ENCODE results near the gene GTPBP10.

DNA sequence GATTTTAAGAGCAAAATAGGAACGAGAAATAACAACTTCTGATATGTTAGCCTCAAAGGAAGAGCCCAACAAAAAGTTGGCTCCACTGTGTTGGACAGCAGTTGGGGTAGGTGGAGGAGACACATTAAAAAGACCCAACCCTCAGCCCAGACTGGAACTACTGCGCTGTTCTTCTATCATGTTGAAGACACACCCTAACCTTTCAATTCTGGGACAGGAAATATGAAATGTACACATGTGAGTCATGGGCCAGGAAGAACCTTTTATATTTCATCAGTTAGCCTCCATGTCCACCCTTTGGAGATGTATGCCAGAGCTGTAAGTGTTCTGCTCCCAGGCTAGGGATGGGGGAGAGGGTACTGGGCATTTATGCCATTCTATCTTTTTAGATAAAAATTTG is 78.9 kb downstream of the GTPBP10 start:
- TF ChIP-seq NUFIP1 (IDR thresholded peaks at IDR 0.05; ENCODE audit: partially characterized antibody) (no peak), HLTF (IDR thresholded peaks at IDR 0.05) (no peak), ZNF274 (IDR thresholded peaks at IDR 0.05; ENCODE audit: borderline replicate concordance, low read depth, low read length) (no peak), BHLHE40 (IDR thresholded peaks at IDR 0.05; ENCODE audit: low read length) (no peak), JUN (IDR thresholded peaks at IDR 0.05; ENCODE audit: borderline replicate concordance, low read depth, low read length) (no peak), JUN (CRISPR knock-in tag; IDR thresholded peaks at IDR 0.05; ENCODE audit: borderline replicate concordance) (no peak), ETV5 (CRISPR knock-in tag; IDR thresholded peaks at IDR 0.05; ENCODE audit: low read depth) (no peak), CUX1 (CRISPR knock-in tag; IDR thresholded peaks at IDR 0.05) (no peak), ZNF311 (CRISPR knock-in tag; IDR thresholded peaks at IDR 0.05) (no peak), FOXJ2 (tag; IDR thresholded peaks at IDR 0.05) (no peak), SMAD3 (CRISPR knock-in tag; conservative IDR thresholded peaks at IDR 0.05) (no peak), MTF1 (CRISPR knock-in tag; IDR thresholded peaks at IDR 0.05; ENCODE audit: borderline replicate concordance) (no peak)
- TF ChIP-seq, protein P1, sequence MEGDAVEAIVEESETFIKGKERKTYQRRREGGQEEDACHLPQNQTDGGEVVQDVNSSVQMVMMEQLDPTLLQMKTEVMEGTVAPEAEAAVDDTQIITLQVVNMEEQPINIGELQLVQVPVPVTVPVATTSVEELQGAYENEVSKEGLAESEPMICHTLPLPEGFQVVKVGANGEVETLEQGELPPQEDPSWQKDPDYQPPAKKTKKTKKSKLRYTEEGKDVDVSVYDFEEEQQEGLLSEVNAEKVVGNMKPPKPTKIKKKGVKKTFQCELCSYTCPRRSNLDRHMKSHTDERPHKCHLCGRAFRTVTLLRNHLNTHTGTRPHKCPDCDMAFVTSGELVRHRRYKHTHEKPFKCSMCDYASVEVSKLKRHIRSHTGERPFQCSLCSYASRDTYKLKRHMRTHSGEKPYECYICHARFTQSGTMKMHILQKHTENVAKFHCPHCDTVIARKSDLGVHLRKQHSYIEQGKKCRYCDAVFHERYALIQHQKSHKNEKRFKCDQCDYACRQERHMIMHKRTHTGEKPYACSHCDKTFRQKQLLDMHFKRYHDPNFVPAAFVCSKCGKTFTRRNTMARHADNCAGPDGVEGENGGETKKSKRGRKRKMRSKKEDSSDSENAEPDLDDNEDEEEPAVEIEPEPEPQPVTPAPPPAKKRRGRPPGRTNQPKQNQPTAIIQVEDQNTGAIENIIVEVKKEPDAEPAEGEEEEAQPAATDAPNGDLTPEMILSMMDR (IDR thresholded peaks at IDR 0.05 in 2 of 3, conservative IDR thresholded peaks at IDR 0.05 in 1 of 3; ENCODE audit: insufficient read depth in 2 of 3, low read depth in 1 of 3, low read length in 3 of 3), result no peak
